ENCODE measurements around the gene VAMP4.

GRCh38 chr1:171783816-171784530 lies 42.1 kb upstream of the VAMP4 start:
- TF ChIP-seq EZH2 (IDR thresholded peaks at IDR 0.05) (no peak), POLR2AphosphoS5 (IDR thresholded peaks at IDR 0.05; ENCODE audit: borderline replicate concordance, low read depth, low read length) (no peak), FOXP2 (optimal IDR thresholded peaks at IDR 0.05; ENCODE audit: control extremely low read depth, extremely low read length, insufficient read depth) (no peak)

All from SK-N-MC (cell line).